Measurements from ENCODE around the gene TARP.

TARP gene

DNA sequence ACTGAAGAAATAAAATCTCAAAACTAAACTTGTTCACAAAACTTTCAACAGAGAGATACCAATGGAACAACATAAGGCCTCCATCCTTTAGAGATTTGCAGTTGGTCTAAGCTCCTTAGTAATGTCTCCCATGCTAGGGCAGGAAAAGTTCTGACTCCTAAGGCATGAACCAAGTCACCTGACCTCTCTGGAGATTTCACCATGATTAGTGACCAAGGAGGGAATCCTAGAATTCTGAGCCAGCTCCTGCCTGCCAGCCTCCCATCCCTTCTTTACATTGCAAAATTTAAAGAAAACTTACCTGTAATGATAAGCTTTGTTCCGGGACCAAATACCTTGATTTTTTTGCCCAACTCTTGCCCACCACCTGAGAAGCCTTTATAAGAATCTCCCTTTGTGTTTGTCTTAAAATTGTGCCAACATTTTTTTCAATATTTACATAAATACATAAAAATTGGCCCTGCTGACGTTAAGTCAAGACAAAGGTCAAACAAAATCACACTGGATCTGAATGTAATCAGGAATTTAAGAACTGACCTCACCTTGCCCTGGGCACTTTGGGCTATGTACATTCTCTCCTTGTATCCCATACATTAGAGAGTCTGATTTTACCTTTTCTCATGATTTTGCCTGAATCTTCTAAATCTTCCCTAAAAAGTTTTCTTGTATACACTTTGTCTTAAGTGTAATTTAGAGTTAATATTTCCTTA, at the start of gene TARP:
TSS of gene TARP (minus strand) at position 351 of the 710 bp plus-strand sequence.
- CTCF ChIA-PET, result no interaction called here
- peak within 1 kb of the TSS; percentile 59 for H3K4me3 Mint-ChIP-seq
- ATAC-seq (no peak), DNase-seq (no peak)
- no peaks in the 10 kb centered on the region for H3K27me3 Mint-ChIP-seq (ENCODE audit: low read depth)
- no peaks in the 10 kb centered on the region for H3K4me1 Mint-ChIP-seq (ENCODE audit: low read depth)
- POLR2A ChIA-PET, result no interaction called here
- no peaks in the 10 kb centered on the region for H3K36me3 Mint-ChIP-seq (ENCODE audit: low read depth)
- H3K9me3 Mint-ChIP-seq (ENCODE audit: insufficient read depth), result no peaks in the 10 kb centered on the region
- no peak within 1 kb of the TSS for H3K27ac Mint-ChIP-seq

DNA sequence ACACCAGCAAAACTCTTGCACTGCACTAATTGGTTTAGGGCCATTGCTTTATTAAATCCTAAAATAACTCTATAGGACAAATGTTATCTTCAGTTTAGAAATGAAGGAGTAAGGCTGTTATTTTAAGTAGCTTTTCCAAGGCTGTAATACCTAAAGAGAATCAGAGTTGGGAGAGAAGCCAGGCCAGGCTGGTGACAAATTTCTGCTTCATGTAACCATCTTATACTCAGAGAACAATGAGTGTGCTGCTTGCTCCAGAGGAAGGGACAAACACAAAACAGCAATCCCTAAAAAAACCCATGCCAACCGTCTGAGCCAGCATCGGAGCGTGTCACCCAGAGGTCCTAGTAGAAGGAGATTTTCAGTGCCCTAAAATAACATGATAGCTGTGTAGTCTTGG, 49.7 kb upstream of the TARP start:
- Mint-ChIP-seq H3K27me3 (ENCODE audit: low read depth) (no peaks in the 10 kb centered on the region), H3K9me3 (ENCODE audit: insufficient read depth) (no peaks in the 10 kb centered on the region), H3K27ac (no peak overlapping the region), H3K4me1 (ENCODE audit: low read depth) (peaks cover 53% of the 10 kb centered on the region), H3K36me3 (ENCODE audit: low read depth) (no peaks in the 10 kb centered on the region), H3K4me3 (no peak overlapping the region)
- DNase-seq (no peak), ATAC-seq (no peak)
- CTCF ChIA-PET, result interaction anchor here (0.8 to 8.0 kb wide), 3 partner anchors 7 to 107 kb away, joined by 3 to 87 read pairs (median 68); no protein-coding TSS in a partner anchor
- POLR2A ChIA-PET, result no interaction called here

DNA sequence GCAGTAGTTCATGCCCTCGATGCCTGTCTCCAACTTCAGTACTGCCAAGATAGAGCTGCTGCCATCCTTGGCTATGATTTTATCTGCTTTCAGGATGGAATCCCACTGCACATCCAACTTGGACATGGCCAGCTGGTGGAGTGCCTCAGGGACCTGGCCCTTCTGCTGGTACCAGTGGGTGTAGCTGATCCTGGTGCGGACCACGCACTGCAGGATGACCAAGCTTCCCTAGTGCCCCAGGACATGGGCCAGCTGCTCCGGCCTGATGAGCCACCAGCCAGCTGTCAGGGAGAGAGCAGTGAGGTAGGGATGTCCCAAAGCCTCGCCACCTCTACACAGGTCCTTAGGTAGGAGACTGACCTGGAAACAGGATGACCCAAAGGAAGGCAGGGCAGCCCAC, 49.0 kb upstream of the TARP start:
- ChIA-PET CTCF (interaction anchor here (0.8 to 8.0 kb wide), 4 partner anchors 7 to 107 kb away, joined by 3 to 87 read pairs (median 42); no protein-coding TSS in a partner anchor), POLR2A (no interaction called here)
- no peaks in the 10 kb centered on the region for H3K36me3 Mint-ChIP-seq (ENCODE audit: low read depth)
- ATAC-seq, result no peak
- no peak overlapping the region for H3K27ac Mint-ChIP-seq
- no peak overlapping the region for H3K4me3 Mint-ChIP-seq
- H3K27me3 Mint-ChIP-seq (ENCODE audit: low read depth), result no peaks in the 10 kb centered on the region
- peaks cover 54% of the 10 kb centered on the region for H3K4me1 Mint-ChIP-seq (ENCODE audit: low read depth)
- no peaks in the 10 kb centered on the region for H3K9me3 Mint-ChIP-seq (ENCODE audit: insufficient read depth)
- DNase-seq, result no peak

DNA sequence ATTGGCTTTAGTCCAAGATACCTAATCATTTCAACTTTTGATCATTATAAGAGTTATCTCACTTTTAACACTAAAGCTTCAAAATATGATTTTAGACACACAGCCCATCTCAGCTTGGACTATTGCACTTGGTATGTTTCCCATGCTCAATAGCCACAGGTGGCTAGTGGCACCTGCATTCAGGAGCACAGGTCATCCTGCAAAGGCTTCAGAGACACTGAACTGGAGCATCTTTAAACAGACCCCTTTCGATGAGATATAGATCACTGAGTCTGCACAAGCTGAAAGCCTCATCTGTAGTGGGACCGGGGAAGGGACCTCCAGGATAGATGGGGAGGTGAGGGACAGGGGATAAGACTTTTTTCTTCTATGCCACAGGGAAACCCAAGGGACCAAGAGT, 48.5 kb upstream of the TARP start:
- ATAC-seq (no peak), DNase-seq (no peak)
- POLR2A ChIA-PET, result no interaction called here
- Mint-ChIP-seq H3K4me1 (ENCODE audit: low read depth) (peaks cover 53% of the 10 kb centered on the region), H3K9me3 (ENCODE audit: insufficient read depth) (no peaks in the 10 kb centered on the region), H3K36me3 (ENCODE audit: low read depth) (no peaks in the 10 kb centered on the region), H3K27me3 (ENCODE audit: low read depth) (no peaks in the 10 kb centered on the region), H3K27ac (no peak overlapping the region), H3K4me3 (no peak overlapping the region)
- CTCF ChIA-PET, result interaction anchor here (1.4 to 8.0 kb wide), 6 partner anchors 8 to 105 kb away, joined by 5 to 116 read pairs (median 64); no protein-coding TSS in a partner anchor

DNA sequence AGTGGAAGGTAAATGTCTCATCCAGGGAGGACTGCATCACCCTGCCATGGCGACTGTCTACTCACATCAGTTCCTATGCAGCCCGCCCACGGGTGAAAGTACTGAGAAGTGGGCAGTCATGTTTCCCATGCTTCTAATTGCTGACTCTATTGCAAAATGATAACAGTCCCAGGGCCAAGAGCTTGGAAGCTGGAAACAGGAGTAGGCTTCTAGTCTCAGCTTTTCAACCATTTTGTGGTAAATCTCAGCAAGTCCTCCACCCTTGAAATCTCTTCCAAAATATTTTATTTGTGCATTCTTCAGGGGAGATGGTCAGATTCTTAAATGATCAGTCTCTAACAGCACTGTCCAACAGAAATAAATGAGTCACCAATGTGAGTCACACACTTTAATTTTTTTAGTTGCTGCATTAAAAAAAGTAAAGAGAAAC, 48.1 kb upstream of the TARP start:
- ATAC-seq (no peak), DNase-seq (no peak)
- CTCF ChIA-PET, result interaction anchor here (0.9 to 8.0 kb wide), 7 partner anchors 8 to 105 kb away, joined by 3 to 116 read pairs (median 59); no protein-coding TSS in a partner anchor
- POLR2A ChIA-PET, result no interaction called here
- Mint-ChIP-seq H3K36me3 (ENCODE audit: low read depth) (no peaks in the 10 kb centered on the region), H3K27ac (no peak overlapping the region), H3K27me3 (ENCODE audit: low read depth) (no peaks in the 10 kb centered on the region), H3K9me3 (ENCODE audit: insufficient read depth) (no peaks in the 10 kb centered on the region), H3K4me3 (peak overlapping the region; percentile 10), H3K4me1 (ENCODE audit: low read depth) (peaks cover 50% of the 10 kb centered on the region)

DNA sequence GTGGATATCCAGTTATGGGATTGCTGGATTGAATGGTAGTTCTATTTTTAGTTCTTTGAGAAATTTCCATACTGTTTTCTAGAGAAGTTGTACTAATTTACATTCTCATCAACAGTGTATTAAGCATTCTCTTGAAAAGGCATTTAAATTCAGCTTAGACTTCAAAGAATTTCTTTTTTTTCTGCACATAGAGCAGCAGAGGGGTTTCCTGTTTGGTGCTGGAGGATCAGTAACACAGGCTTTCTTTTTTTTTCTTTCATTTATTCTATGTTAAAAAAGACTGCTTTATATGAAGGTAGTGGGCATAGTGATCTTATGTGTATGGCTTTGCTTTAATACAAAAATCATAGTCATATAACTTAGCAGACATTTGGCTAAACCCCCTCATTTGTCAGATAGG, 47.6 kb upstream of the TARP start:
- POLR2A ChIA-PET, result no interaction called here
- peak overlapping the region; percentile 10 for H3K4me3 Mint-ChIP-seq
- H3K36me3 Mint-ChIP-seq (ENCODE audit: low read depth), result no peaks in the 10 kb centered on the region
- no peak overlapping the region for H3K27ac Mint-ChIP-seq
- CTCF ChIA-PET, result interaction anchor here (0.9 to 8.0 kb wide), 8 partner anchors 9 to 104 kb away, joined by 3 to 116 read pairs (median 38); no protein-coding TSS in a partner anchor
- no peaks in the 10 kb centered on the region for H3K9me3 Mint-ChIP-seq (ENCODE audit: insufficient read depth)
- ATAC-seq (no peak), DNase-seq (no peak)
- no peaks in the 10 kb centered on the region for H3K27me3 Mint-ChIP-seq (ENCODE audit: low read depth)
- peaks cover 50% of the 10 kb centered on the region for H3K4me1 Mint-ChIP-seq (ENCODE audit: low read depth)

DNA sequence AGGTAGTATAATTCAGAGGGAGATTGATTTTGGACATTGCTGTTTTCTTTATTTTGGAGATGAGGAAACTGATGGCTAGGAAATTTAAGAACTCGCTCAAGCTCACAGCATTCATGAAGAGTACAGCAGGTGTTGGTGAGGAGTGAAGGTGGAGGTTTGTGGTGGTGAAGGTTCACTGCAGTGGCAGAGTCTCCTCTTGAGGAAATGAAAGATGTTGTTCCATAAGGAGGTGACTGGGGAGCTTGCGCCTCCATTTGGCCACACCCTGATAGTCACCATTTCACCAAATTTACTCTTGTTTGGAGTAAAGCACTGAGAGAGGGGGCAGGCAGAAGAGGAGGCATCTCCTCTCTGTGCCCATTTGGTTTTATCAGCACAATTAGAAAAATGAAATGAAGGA, 46.4 kb upstream of the TARP start:
- ATAC-seq (peak; percentile 45), DNase-seq (no peak)
- POLR2A ChIA-PET, result no interaction called here
- Mint-ChIP-seq H3K9me3 (ENCODE audit: insufficient read depth) (no peaks in the 10 kb centered on the region), H3K36me3 (ENCODE audit: low read depth) (no peaks in the 10 kb centered on the region), H3K27ac (peak overlapping the region; percentile 82), H3K4me1 (ENCODE audit: low read depth) (peaks cover 54% of the 10 kb centered on the region), H3K4me3 (peak overlapping the region; percentile 50), H3K27me3 (ENCODE audit: low read depth) (no peaks in the 10 kb centered on the region)
- CTCF ChIA-PET, result interaction anchor here (0.6 to 8.0 kb wide), 17 partner anchors 10 to 211 kb away, joined by 3 to 116 read pairs (median 8); no protein-coding TSS in a partner anchor

DNA sequence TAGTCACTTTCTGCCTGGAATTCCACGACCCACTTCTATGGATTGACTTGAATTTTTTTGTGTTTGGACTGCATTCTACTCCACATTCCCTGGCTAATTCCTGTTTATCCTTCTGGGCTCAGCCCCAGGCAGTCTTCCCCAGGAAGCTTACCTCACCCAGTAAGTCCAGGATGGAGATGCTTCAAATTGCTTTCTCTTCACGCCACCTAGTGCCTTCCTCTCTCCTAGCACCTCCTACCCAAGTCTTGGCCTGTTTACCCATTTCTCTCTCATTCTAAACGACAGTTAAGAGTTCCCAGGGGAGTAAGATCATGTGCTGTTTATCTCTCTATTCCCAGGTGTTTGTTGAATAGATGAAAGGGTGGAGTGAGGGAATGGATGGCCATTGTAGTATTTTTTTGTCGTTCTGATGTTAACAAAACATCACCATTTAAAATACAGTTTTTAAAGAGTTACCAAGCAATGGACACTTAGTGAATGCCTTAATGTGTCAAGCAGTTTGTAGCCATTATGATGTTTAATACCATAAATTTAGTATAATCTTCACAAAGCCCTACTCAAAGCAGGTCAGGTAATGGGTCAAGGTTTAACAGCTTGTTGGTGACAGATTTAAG, 45.5 kb upstream of the TARP start:
- DNase-seq (no peak), ATAC-seq (peak; percentile 56)
- Mint-ChIP-seq H3K36me3 (ENCODE audit: low read depth) (no peaks in the 10 kb centered on the region), H3K4me3 (peak overlapping the region; percentile 71), H3K27ac (peak overlapping the region; percentile 76), H3K4me1 (ENCODE audit: low read depth) (peaks cover 55% of the 10 kb centered on the region), H3K9me3 (ENCODE audit: insufficient read depth) (no peaks in the 10 kb centered on the region), H3K27me3 (ENCODE audit: low read depth) (no peaks in the 10 kb centered on the region)
- CTCF ChIA-PET, result interaction anchor here (0.6 to 8.0 kb wide), 21 partner anchors 10 to 210 kb away, joined by 3 to 116 read pairs (median 6); partner anchors contain the start of gene STARD3NL
- POLR2A ChIA-PET, result interaction anchor here (1.0 kb wide), 1 partner anchor 14 kb away, joined by 4 read pairs; no protein-coding TSS in a partner anchor

DNA sequence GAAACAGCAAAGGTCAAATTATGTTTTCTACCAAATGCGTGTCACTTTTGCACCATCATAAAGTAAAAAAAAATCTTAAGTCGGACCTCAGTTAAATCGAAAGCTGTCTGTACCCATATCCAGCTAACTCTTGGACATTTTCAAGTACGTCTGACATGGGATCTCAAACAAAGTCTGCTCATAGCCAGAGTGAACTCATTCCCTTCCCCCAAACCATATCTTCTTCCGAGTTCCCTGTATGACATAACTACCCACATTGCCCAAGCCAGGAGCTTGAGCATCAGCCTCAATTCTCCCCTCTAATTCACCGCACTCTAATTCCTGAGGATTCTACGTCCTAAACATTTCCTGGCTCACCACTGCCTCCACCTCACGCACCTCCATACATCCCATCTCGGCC, 44.8 kb upstream of the TARP start:
- ATAC-seq (no peak), DNase-seq (no peak)
- Mint-ChIP-seq H3K27ac (peak overlapping the region; percentile 76), H3K36me3 (ENCODE audit: low read depth) (no peaks in the 10 kb centered on the region), H3K4me3 (peak overlapping the region; percentile 71), H3K27me3 (ENCODE audit: low read depth) (no peaks in the 10 kb centered on the region), H3K4me1 (ENCODE audit: low read depth) (peaks cover 55% of the 10 kb centered on the region), H3K9me3 (ENCODE audit: insufficient read depth) (no peaks in the 10 kb centered on the region)
- CTCF ChIA-PET, result interaction anchor here (0.8 to 8.0 kb wide), 19 partner anchors 9 to 209 kb away, joined by 3 to 116 read pairs (median 5); partner anchors contain the start of gene STARD3NL
- POLR2A ChIA-PET, result interaction anchor here (1.0 kb wide), 1 partner anchor 14 kb away, joined by 4 read pairs; no protein-coding TSS in a partner anchor

DNA sequence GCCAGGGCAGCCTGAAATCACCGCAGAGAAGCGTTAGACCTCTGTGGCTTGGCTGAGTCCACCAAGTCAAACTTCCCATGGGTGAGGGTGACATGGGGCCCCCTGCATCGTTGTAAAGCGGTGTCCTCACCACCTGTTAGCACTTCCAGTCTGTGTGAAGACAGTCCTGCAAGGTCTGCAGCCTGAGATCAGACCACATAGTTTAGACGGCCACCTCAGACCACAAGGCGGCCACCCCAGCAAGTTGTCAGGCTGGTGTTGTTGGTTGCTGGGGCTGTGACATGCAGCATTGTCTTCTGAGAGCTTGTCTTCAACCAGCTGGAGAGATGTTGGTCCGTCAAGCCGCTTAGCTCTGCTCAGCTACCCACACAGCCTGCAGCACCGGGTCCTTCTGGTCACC, 44.1 kb upstream of the TARP start:
- CTCF ChIA-PET, result interaction anchor here (0.8 to 8.0 kb wide), 12 partner anchors 9 to 140 kb away, joined by 3 to 116 read pairs (median 8); partner anchors contain the start of gene STARD3NL
- Mint-ChIP-seq H3K9me3 (ENCODE audit: insufficient read depth) (no peaks in the 10 kb centered on the region), H3K27me3 (ENCODE audit: low read depth) (no peaks in the 10 kb centered on the region), H3K4me1 (ENCODE audit: low read depth) (peaks cover 61% of the 10 kb centered on the region), H3K4me3 (peak overlapping the region; percentile 71), H3K27ac (peak overlapping the region; percentile 76), H3K36me3 (ENCODE audit: low read depth) (no peaks in the 10 kb centered on the region)
- DNase-seq (peak; percentile 53), ATAC-seq (peak; percentile 51)
- POLR2A ChIA-PET, result no interaction called here

DNA sequence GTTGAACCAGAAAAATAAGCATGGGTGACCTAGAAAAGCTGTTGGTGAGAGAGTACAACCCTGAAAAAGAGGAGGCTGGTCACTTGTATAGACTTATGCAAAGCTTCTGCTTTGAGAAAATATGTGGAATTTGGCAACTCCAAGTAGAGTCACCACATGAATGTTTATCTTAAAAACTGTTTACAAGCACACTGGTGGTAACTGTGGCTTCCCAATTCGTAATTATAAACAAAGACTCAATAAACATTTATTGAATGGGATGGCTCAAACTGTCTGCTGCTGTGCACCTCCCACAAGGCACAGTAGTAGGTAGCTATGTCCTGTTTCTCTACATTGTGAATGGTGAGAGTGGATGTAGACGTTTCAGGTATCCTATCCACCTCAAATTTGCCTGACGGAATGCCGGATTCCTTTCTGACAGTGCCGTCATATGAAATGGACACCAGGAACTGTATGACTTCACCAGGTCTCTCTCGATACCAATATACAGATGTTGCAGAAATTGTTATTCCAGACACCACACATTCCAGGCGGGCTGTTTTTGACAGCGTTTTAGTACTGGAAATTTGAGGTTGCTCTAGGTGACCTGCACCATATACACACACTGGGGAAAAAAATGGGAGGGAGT, 43.4 kb upstream of the TARP start:
- ChIA-PET POLR2A (no interaction called here), CTCF (interaction anchor here (1.4 to 7.1 kb wide), 5 partner anchors 13 to 100 kb away, joined by 4 to 116 read pairs (median 23); no protein-coding TSS in a partner anchor)
- H3K4me1 Mint-ChIP-seq (ENCODE audit: low read depth), result peaks cover 63% of the 10 kb centered on the region
- peak overlapping the region; percentile 71 for H3K4me3 Mint-ChIP-seq
- no peaks in the 10 kb centered on the region for H3K9me3 Mint-ChIP-seq (ENCODE audit: insufficient read depth)
- DNase-seq, result no peak
- H3K27me3 Mint-ChIP-seq (ENCODE audit: low read depth), result no peaks in the 10 kb centered on the region
- ATAC-seq, result no peak
- H3K36me3 Mint-ChIP-seq (ENCODE audit: low read depth), result no peaks in the 10 kb centered on the region
- H3K27ac Mint-ChIP-seq, result peak overlapping the region; percentile 69

Measured in activated CD8-positive, alpha-beta T cell treated with anti-CD3 and anti-CD28 coated beads, Interleukin-2, amount 10 ng/mL, durations not matched to agents 7 days and 5 days (primary cell).